NB4 (cell line): ENCODE data around the gene WIZ.

Experiments used
- MAX ChIP-seq: IDR thresholded peaks from 2 replicates; pipeline ENCODE4 v1.6.1; 2011; ENCODE audit warnings: low read depth, low read length
- MYC ChIP-seq: IDR thresholded peaks from 2 replicates; pipeline ENCODE4 v1.6.1; 2011; ENCODE audit warnings: low read depth, low read length
- POLR2A ChIP-seq: IDR thresholded peaks from 2 replicates; pipeline ENCODE4 v1.6.1; 2011; ENCODE audit warnings: mild to moderate bottlenecking; ENCODE audit not compliant: insufficient read length; ENCODE audit errors: extremely low read depth
- TF ChIP-seq, protein P1 (sequence below): IDR thresholded peaks from one replicate; pipeline ENCODE4 v1.5.1; 2012; ENCODE audit warnings: low read depth, low read length

GRCh38 chr19:15495151-15495550 is 45.4 kb upstream of the WIZ start:
- TF ChIP-seq POLR2A (no peak), MYC (no peak), MAX (no peak)
- TF ChIP-seq, protein P1, sequence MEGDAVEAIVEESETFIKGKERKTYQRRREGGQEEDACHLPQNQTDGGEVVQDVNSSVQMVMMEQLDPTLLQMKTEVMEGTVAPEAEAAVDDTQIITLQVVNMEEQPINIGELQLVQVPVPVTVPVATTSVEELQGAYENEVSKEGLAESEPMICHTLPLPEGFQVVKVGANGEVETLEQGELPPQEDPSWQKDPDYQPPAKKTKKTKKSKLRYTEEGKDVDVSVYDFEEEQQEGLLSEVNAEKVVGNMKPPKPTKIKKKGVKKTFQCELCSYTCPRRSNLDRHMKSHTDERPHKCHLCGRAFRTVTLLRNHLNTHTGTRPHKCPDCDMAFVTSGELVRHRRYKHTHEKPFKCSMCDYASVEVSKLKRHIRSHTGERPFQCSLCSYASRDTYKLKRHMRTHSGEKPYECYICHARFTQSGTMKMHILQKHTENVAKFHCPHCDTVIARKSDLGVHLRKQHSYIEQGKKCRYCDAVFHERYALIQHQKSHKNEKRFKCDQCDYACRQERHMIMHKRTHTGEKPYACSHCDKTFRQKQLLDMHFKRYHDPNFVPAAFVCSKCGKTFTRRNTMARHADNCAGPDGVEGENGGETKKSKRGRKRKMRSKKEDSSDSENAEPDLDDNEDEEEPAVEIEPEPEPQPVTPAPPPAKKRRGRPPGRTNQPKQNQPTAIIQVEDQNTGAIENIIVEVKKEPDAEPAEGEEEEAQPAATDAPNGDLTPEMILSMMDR = no peak
